ENCODE measurements around the gene AMOTL1. TPM values are rescaled to one million over a fixed set of nuclear protein-coding genes. Genes with fewer than 3 reads are reported as not detected.
"Not testable (repeated sequence)": the region's sequence is repeated elsewhere in the genome, so short reads cannot be mapped to it uniquely, and the experiment has no call there.

The AMOTL1 gene
- total RNA-seq, 1 experiment from 2014 or later, result 32.6 TPM

GRCh38 chr11:94910779-94911178, 142.6 kb downstream of the AMOTL1 start:
- H3K4me1 ChIP-seq (ENCODE audit: insufficient read depth, low read length), result no peaks in the 10 kb centered on the region
- POLR2A ChIA-PET (ENCODE audit: unreplicated experiment), result no interaction called here

GRCh38 chr11:94912806-94913205, 144.7 kb downstream of the AMOTL1 start:
- no peaks in the 10 kb centered on the region for H3K36me3 ChIP-seq (ENCODE audit: low read depth, low read length)
- H3K9me3 ChIP-seq (ENCODE audit: low read length), result no peaks in the 10 kb centered on the region
- ChIA-PET POLR2A (ENCODE audit: unreplicated experiment) (no interaction called here), CTCF (no interaction called here)
- no TSS peak for BruUV-seq (replicated peaks)
- H3K9me2 ChIP-seq (replicated peaks; ENCODE audit: low read length), result no peaks in the 10 kb centered on the region
- ATAC-seq, result no peak
- no peak for DNase-seq
- TF ChIP-seq, protein P1, sequence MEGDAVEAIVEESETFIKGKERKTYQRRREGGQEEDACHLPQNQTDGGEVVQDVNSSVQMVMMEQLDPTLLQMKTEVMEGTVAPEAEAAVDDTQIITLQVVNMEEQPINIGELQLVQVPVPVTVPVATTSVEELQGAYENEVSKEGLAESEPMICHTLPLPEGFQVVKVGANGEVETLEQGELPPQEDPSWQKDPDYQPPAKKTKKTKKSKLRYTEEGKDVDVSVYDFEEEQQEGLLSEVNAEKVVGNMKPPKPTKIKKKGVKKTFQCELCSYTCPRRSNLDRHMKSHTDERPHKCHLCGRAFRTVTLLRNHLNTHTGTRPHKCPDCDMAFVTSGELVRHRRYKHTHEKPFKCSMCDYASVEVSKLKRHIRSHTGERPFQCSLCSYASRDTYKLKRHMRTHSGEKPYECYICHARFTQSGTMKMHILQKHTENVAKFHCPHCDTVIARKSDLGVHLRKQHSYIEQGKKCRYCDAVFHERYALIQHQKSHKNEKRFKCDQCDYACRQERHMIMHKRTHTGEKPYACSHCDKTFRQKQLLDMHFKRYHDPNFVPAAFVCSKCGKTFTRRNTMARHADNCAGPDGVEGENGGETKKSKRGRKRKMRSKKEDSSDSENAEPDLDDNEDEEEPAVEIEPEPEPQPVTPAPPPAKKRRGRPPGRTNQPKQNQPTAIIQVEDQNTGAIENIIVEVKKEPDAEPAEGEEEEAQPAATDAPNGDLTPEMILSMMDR (conservative IDR thresholded peaks at IDR 0.05; ENCODE audit: low read depth, low read length), result no peak
- TF ChIP-seq EZH2phosphoT487 (IDR thresholded peaks at IDR 0.05; ENCODE audit: borderline replicate concordance, low read length) (no peak), EZH2 (IDR thresholded peaks at IDR 0.05; ENCODE audit: low read length, unreplicated experiment) (no peak)
- H3K4me3 ChIP-seq (ENCODE audit: low read length), result no peak overlapping the region
- H3K4me2 ChIP-seq (ENCODE audit: low read length), result no peak overlapping the region
- H2AFZ ChIP-seq (ENCODE audit: low read length), result no peak overlapping the region
- H3K9ac ChIP-seq (ENCODE audit: low read length), result no peak overlapping the region
- H3K4me1 ChIP-seq (ENCODE audit: insufficient read depth, low read length), result no peaks in the 10 kb centered on the region
- H3F3A ChIP-seq (ENCODE audit: low read length, unreplicated experiment), result no peaks in the 10 kb centered on the region
- H3K79me2 ChIP-seq (ENCODE audit: low read length), result no peaks in the 10 kb centered on the region
- intact Hi-C loops (cut with micrococcal nuclease), result no loop called here
- H3K27me3 ChIP-seq (ENCODE audit: low read length), result no peaks in the 10 kb centered on the region
- no peak overlapping the region for H3K27ac ChIP-seq (ENCODE audit: low read length)
- H4K20me1 ChIP-seq (ENCODE audit: low read length), result no peaks in the 10 kb centered on the region

More at GRCh38 chr11:94910779-94911178, 142.6 kb downstream of the AMOTL1 start:
- Histone ChIP-seq H3K4me2 (ENCODE audit: low read length) (no peak overlapping the region), H4K20me1 (ENCODE audit: low read length) (no peaks in the 10 kb centered on the region), H3F3A (ENCODE audit: low read length, unreplicated experiment) (no peaks in the 10 kb centered on the region), H2AFZ (ENCODE audit: low read length) (no peak overlapping the region), H3K36me3 (ENCODE audit: low read depth, low read length) (no peaks in the 10 kb centered on the region), H3K79me2 (ENCODE audit: low read length) (no peaks in the 10 kb centered on the region), H3K9me2 (replicated peaks; ENCODE audit: low read length) (no peaks in the 10 kb centered on the region), H3K27me3 (ENCODE audit: low read length) (no peaks in the 10 kb centered on the region), H3K27ac (ENCODE audit: low read length) (no peak overlapping the region), H3K4me3 (ENCODE audit: low read length) (no peak overlapping the region), H3K9ac (ENCODE audit: low read length) (no peak overlapping the region), H3K9me3 (ENCODE audit: low read length) (no peaks in the 10 kb centered on the region)
- DNase-seq (no peak), ATAC-seq (no peak)
- intact Hi-C loops (cut with micrococcal nuclease), result no loop called here
- CTCF ChIA-PET, result no interaction called here
- TF ChIP-seq EZH2 (IDR thresholded peaks at IDR 0.05; ENCODE audit: low read length, unreplicated experiment), result no peak
- TF ChIP-seq, protein P1 (conservative IDR thresholded peaks at IDR 0.05; ENCODE audit: low read depth, low read length), result no peak
- TF ChIP-seq EZH2phosphoT487 (IDR thresholded peaks at IDR 0.05; ENCODE audit: borderline replicate concordance, low read length), result no peak
- no TSS peak for BruUV-seq (replicated peaks)

- H3K9me2 ChIP-seq (replicated peaks; ENCODE audit: low read length); H3K4me2 ChIP-seq (ENCODE audit: low read length); CTCF ChIA-PET; H2AFZ ChIP-seq (ENCODE audit: low read length); H3K9ac ChIP-seq (ENCODE audit: low read length); H3F3A ChIP-seq (ENCODE audit: low read length, unreplicated experiment); POLR2A ChIA-PET (ENCODE audit: unreplicated experiment); H3K27ac ChIP-seq (ENCODE audit: low read length); H3K4me1 ChIP-seq (ENCODE audit: insufficient read depth, low read length); H3K4me3 ChIP-seq (ENCODE audit: low read length); H3K9me3 ChIP-seq (ENCODE audit: low read length); DNase-seq; ATAC-seq; H3K79me2 ChIP-seq (ENCODE audit: low read length); H4K20me1 ChIP-seq (ENCODE audit: low read length); BruUV-seq (replicated peaks); H3K36me3 ChIP-seq (ENCODE audit: low read depth, low read length); H3K27me3 ChIP-seq (ENCODE audit: low read length); intact Hi-C loops (cut with micrococcal nuclease): not testable (repeated sequence)
Measured at GRCh38 chr11:94913718-94914394, 145.7 kb downstream of the AMOTL1 start.
